Astrocyte (in vitro differentiated cells and primary cell): ENCODE results near the gene LSM12.

Experiments
- EZH2 ChIP-seq: IDR thresholded peaks from 2 replicates; pipeline ENCODE4 v1.6.1; 2012; ENCODE audit warnings: mild to moderate bottlenecking, low read length, inconsistent platforms; ENCODE audit not compliant: insufficient read depth
- TF ChIP-seq, protein P1 (sequence below): IDR thresholded peaks from 2 replicates; pipeline ENCODE4 v1.5.1; 2011; ENCODE audit warnings: low read depth, mild to moderate bottlenecking, inconsistent platforms, low read length, moderate library complexity; ENCODE audit not compliant: insufficient read depth

DNA sequence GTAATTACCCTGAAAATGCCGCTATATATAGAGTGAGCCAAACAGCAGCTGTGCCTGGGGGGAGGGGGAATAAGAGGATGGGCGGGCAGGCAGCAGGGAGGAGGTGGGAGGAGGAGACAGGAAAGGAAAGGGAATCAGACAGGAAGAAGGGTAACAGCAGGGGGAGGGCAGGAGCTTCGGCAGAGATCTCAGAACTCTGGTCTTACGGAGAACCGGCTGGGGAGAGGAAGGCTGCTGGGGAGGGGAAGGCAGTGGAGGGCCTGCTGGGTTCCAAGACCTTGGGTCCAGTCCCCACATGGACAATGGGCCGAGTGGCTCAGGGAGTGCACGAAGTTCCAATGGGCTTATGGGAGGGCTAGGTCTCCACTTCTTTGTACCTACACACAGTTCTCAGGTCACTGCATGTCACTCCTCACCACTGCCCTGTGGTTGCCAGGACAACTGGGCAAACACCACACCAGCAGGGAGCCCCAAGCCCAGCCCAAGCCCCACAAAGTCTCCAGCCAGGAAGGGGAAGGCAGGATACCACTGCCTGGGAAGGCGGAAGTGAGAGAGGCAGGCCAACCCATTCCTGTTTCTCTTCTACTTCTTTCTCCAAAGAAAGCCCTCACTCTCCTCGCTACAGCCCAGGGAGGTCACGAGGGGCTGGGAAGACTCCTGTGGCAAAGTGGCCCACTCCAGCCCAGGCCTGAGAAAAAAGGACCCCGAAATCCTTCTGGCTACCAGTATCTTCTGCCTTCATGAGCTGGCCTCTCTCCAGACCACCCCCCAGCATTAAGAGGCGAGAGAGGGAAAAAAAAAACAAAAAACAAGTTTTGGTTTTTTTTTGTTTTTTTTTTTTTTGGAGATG lies 29.4 kb upstream of the LSM12 start:
- TF ChIP-seq, protein P1, sequence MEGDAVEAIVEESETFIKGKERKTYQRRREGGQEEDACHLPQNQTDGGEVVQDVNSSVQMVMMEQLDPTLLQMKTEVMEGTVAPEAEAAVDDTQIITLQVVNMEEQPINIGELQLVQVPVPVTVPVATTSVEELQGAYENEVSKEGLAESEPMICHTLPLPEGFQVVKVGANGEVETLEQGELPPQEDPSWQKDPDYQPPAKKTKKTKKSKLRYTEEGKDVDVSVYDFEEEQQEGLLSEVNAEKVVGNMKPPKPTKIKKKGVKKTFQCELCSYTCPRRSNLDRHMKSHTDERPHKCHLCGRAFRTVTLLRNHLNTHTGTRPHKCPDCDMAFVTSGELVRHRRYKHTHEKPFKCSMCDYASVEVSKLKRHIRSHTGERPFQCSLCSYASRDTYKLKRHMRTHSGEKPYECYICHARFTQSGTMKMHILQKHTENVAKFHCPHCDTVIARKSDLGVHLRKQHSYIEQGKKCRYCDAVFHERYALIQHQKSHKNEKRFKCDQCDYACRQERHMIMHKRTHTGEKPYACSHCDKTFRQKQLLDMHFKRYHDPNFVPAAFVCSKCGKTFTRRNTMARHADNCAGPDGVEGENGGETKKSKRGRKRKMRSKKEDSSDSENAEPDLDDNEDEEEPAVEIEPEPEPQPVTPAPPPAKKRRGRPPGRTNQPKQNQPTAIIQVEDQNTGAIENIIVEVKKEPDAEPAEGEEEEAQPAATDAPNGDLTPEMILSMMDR, result no peak
- TF ChIP-seq EZH2, result no peak
